K562 (cell line): ENCODE measurements around the gene IL11. TPM values are rescaled to one million over a fixed set of nuclear protein-coding genes. Genes with fewer than 3 reads are reported as not detected.

Experiments
- AFF4 ChIP-seq: sonication (generic); formaldehyde crosslinking; IDR thresholded peaks from 2 replicates; pipeline ENCODE4 v1.8.0; 2023; ENCODE audit warnings: mild to moderate bottlenecking, missing genetic modification reagents
- CHD1 ChIP-seq: fragments of 200-600 bp; sonication (generic); IDR thresholded peaks from one replicate; pipeline ENCODE4 v1.6.1; 2012; ENCODE audit warnings: mild to moderate bottlenecking, moderate library complexity, low read length, inconsistent platforms
- EP400 ChIP-seq: fragments of 450-650 bp; IDR thresholded peaks from 2 replicates; pipeline ENCODE4 v1.6.1; 2017; ENCODE audit warnings: antibody characterized with exemption, mild to moderate bottlenecking, moderate library complexity
- ETV1 ChIP-seq: fragments of 450-650 bp; conservative IDR thresholded peaks from 2 replicates; pipeline ENCODE4 v1.6.1; 2016; ENCODE audit warnings: missing genetic modification characterization, control low read depth, low read depth, missing compliant biosample characterization
- KDM5B ChIP-seq: fragments of 200-600 bp; sonication (generic); IDR thresholded peaks from 2 replicates; pipeline ENCODE4 v1.6.1; 2012; ENCODE audit warnings: low read depth, mild to moderate bottlenecking, moderate library complexity, low read length, control low read depth, inconsistent platforms; ENCODE audit not compliant: insufficient replicate concordance
- MNT ChIP-seq, 2 experiments: fragments of 450-650 bp; conservative IDR thresholded peaks; 2 replicates each; pipeline ENCODE4 v1.6.1; 2017; ENCODE audit warnings: mild to moderate bottlenecking in 2 of 2, moderate library complexity in 2 of 2
- POLR2AphosphoS5 ChIP-seq: IDR thresholded peaks from 2 replicates; pipeline ENCODE4 v1.6.1; 2011; ENCODE audit warnings: mild to moderate bottlenecking, low read depth, low read length, moderate library complexity; ENCODE audit not compliant: control insufficient read depth, insufficient read depth
- UBTF ChIP-seq, 2 experiments: IDR thresholded peaks; 2 replicates each; pipeline ENCODE4 v1.6.1; 2012; ENCODE audit warnings: improper control_type of control experiment in 2 of 2, low read depth in 2 of 2, low read length in 2 of 2, borderline replicate concordance in 1 of 2
- ZBTB7A ChIP-seq: IDR thresholded peaks from 2 replicates; pipeline ENCODE4 v1.6.1; 2011; ENCODE audit warnings: low read depth, mild to moderate bottlenecking, low read length, moderate library complexity, borderline replicate concordance; ENCODE audit not compliant: control insufficient read depth
- ZFX ChIP-seq: sonication (generic); formaldehyde crosslinking; IDR thresholded peaks from 2 replicates; pipeline ENCODE4 v1.8.0; 2022; ENCODE audit warnings: mild to moderate bottlenecking, missing genetic modification reagents, moderate library complexity
- ZMIZ1 ChIP-seq, 2 experiments: fragments of 150-350 bp in 1 of 2; IDR thresholded peaks; 2 replicates each; pipeline ENCODE4 v1.6.1; 2012 to 2016; ENCODE audit warnings: low read depth in 2 of 2, low read length in 2 of 2, mild to moderate bottlenecking in 1 of 2, moderate library complexity in 1 of 2
- ZNF263 ChIP-seq: sonication (generic); formaldehyde crosslinking; IDR thresholded peaks from 2 replicates; pipeline ENCODE4 v1.8.0; 2022; ENCODE audit warnings: mild to moderate bottlenecking, missing genetic modification reagents, borderline replicate concordance
- polyA plus RNA-seq, 8 experiments: library from polyadenylated mRNA; depleted of rRNA in 4 of 8; stranded (reverse) in 5 of 8; unstranded in 3 of 8; fragments of >200 nt; fragmentation: Nextera tagmentation in 2 of 8; fragmentation: Illumina TruSeq in 1 of 8; extraction: Ambion mirVana in 2 of 8; extraction: Trizol in 1 of 8; gene quantifications; 2 replicates each; pipeline versions ENCODE4 v1.2.1 to v1.2.3, GENCODE V29; 2011 to 2014; ENCODE audit warnings: inconsistent platforms in 1 of 8, missing spikeins in 1 of 8
- total RNA-seq, 7 experiments: library from RNA; depleted of rRNA in 6 of 7; stranded (reverse); fragments of >200 nt in 6 of 7; fragmentation: Illumina TruSeq in 2 of 7; extraction: Trizol in 2 of 7; gene quantifications; 2 replicates each; pipeline versions ENCODE4 v1.2.1 to v1.2.3, GENCODE V29; 2011 to 2021; ENCODE audit warnings: low replicate concordance in 1 of 7

The IL11 gene
- total and polyA plus RNA-seq, 9 of the 15 experiments (the other 6 are each of a cell fraction or from before 2014, with no cell fraction given) = 0.04 to 0.42 (median 0.06) TPM; not detected in 6

DNA sequence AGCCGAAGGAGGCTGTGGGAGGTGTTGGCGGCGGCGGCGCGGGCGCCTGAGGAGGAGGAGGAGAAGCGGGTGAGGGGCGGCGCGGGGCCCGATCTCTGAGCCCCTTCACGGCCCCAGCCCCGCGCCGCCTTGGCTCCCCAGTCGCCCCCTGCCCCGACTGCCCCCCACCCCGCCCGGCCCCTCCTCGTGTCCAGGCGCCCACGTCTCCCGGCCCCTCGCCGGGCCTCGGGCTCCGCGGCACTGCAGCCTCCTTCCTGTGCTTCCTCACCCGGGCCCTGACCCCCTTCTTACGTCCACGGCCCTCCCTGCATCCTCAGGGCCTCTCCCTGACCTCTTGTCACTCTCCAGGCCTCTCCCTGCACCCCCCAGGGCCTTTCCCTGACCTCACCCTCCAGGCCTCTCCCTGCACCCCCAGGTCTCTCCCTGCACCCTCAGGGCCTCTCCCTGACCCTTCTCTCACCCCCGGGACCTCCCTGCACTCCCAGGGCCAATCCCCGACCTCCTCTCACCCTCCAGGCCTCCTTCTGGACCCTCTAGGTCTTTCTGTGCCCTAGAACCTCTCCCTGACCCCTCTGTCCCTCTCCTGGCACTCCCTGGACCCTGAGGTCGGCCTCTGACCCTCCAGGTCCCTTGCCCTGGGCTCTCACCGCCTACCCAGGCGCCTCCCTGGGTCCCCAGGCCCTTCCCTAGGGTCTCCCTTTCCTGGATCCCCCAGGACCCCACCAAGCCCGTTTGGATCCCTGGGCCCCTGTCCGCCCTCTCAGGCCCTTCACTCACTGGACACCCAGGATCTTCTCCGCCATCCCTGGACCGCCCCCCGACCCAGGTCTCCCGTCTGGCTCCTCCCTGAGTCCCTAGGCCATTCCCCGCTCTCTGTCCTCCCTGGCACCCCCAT lies 30.1 kb downstream of the IL11 start (continued):
- TF ChIP-seq ZMIZ1 (IDR thresholded peaks at IDR 0.05; ENCODE audit: low read depth in 2 of 2, low read length in 2 of 2) (0 out of 4 replicates have a peak, but pooled peaks of 1 of the 2 experiments have one; percentile 1), MNT (conservative IDR thresholded peaks at IDR 0.05) (peak in 1 of 2 experiments; percentile 4; a peak in 3 of 4 replicates), CHD1 (peak; percentile 77), POLR2AphosphoS5 (peak; percentile 85), ZBTB7A (peak; percentile 15; the same call in 1 of the 2 replicates), UBTF (IDR thresholded peaks at IDR 0.05; ENCODE audit: borderline replicate concordance in 1 of 2, low read depth in 2 of 2, low read length in 2 of 2) (0 out of 4 replicates have a peak, but pooled peaks of 1 of the 2 experiments have one; percentile 14), AFF4 (peak; percentile 53; the same call in 1 of the 2 replicates), KDM5B (peak; percentile 37), ZNF263 (CRISPR knock-in tag) (peak; percentile 83), ZFX (CRISPR knock-in tag) (peak; percentile 68; the same call in 1 of the 2 replicates), EP400 (peak; percentile 11; the same call in 1 of the 2 replicates), ETV1 (tag) (no peak)
